ENCODE results near the gene GNAO1. TPM values are rescaled to one million over a fixed set of nuclear protein-coding genes. Genes with fewer than 3 reads are reported as not detected.

GNAO1 gene
- polyA plus RNA-seq, 1 donor from 2014 or later: 31.5 TPM

DNA sequence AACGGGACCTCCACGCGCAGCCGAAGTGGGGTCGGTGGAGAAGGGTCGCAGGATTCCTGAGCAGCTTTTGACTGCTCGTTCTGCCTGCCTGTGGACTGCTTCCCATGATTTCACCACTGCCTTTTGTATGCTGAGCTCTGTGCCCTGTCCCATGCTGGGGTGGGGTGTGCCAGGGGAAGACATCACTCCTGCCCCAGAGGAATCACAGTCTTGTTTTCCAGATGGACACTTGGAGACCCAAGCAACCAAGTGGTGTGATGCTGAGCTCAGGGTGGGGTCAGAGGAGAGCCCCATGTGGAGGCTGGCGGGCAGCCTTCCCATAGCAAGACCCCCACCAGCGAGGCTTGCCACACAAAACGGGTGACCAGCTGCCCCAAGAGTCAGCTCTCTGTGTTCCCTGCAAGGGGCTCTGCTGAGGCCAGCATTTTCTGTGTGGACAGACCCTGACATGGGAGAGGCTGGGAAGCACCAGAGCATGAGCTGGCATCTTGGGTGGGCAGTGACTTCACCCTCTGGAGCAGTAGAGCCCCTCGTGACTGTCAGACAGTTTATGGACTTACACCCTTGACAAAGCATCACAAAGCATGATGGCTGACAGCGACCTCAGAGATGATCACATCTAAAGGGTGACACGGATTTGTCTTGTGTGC, 111.9 kb downstream of the GNAO1 start:
- no peaks in the 10 kb centered on the region for H3K9me2 ChIP-seq (ENCODE audit: insufficient read depth, low read length)
- H3K27ac ChIP-seq (ENCODE audit: low read length): no peak overlapping the region
- H3K36me3 ChIP-seq (ENCODE audit: insufficient read depth, low read length): no peaks in the 10 kb centered on the region
- H3F3A ChIP-seq (ENCODE audit: insufficient read depth, low read length, poor library complexity, severe bottlenecking): no peaks in the 10 kb centered on the region
- H3K27me3 ChIP-seq (ENCODE audit: insufficient read depth, low read depth, low read length): no peaks in the 10 kb centered on the region
- H3K4me2 ChIP-seq (ENCODE audit: low read length): no peak overlapping the region
- no peaks in the 10 kb centered on the region for H3K9me3 ChIP-seq (ENCODE audit: low read length)
- H4K20me1 ChIP-seq (ENCODE audit: insufficient read depth): peaks cover 4% of the 10 kb centered on the region
- TF ChIP-seq REST (IDR thresholded peaks at IDR 0.05; ENCODE audit: borderline replicate concordance): no peak
- TF ChIP-seq EZH2 (IDR thresholded peaks at IDR 0.05; ENCODE audit: borderline replicate concordance, insufficient read depth, low read length, poor library complexity, severe bottlenecking): no peak
- TF ChIP-seq MXI1 (conservative IDR thresholded peaks at IDR 0.05; ENCODE audit: poor library complexity, severe bottlenecking): no peak
- TF ChIP-seq RAD21 (conservative IDR thresholded peaks at IDR 0.05): no peak
- TF ChIP-seq EP300 (conservative IDR thresholded peaks at IDR 0.05; ENCODE audit: poor library complexity, severe bottlenecking): no peak
- no peak for TF ChIP-seq SMC3 (conservative IDR thresholded peaks at IDR 0.05; ENCODE audit: poor library complexity)
- no peak for TF ChIP-seq CTCF (IDR thresholded peaks at IDR 0.05; ENCODE audit: poor library complexity, severe bottlenecking)
- no peak for TF ChIP-seq TAF1 (IDR thresholded peaks at IDR 0.05; ENCODE audit: low read depth)
- TF ChIP-seq POLR2AphosphoS5 (IDR thresholded peaks at IDR 0.05): no peak
- H3K79me2 ChIP-seq (replicated peaks; ENCODE audit: insufficient read depth, low read length): no peaks in the 10 kb centered on the region
- no peak overlapping the region for H3K4me3 ChIP-seq (ENCODE audit: low read length)
- H3K9ac ChIP-seq (ENCODE audit: low read length): no peak overlapping the region
- no peak overlapping the region for H2AFZ ChIP-seq (ENCODE audit: low read depth, low read length)

- Histone ChIP-seq H3K4me3 (ENCODE audit: low read length) (no peak overlapping the region), H4K20me1 (ENCODE audit: insufficient read depth) (peaks cover 4% of the 10 kb centered on the region), H3K27me3 (ENCODE audit: insufficient read depth, low read depth, low read length) (no peaks in the 10 kb centered on the region), H3F3A (ENCODE audit: insufficient read depth, low read length, poor library complexity, severe bottlenecking) (no peaks in the 10 kb centered on the region), H3K27ac (ENCODE audit: low read length) (no peak overlapping the region), H3K9me3 (ENCODE audit: low read length) (no peaks in the 10 kb centered on the region), H3K36me3 (ENCODE audit: insufficient read depth, low read length) (no peaks in the 10 kb centered on the region), H3K9me2 (ENCODE audit: insufficient read depth, low read length) (no peaks in the 10 kb centered on the region), H3K9ac (ENCODE audit: low read length) (no peak overlapping the region), H3K79me2 (replicated peaks; ENCODE audit: insufficient read depth, low read length) (no peaks in the 10 kb centered on the region), H2AFZ (ENCODE audit: low read depth, low read length) (no peak overlapping the region), H3K4me2 (ENCODE audit: low read length) (no peak overlapping the region)
- TF ChIP-seq TAF1 (IDR thresholded peaks at IDR 0.05; ENCODE audit: low read depth) (no peak), CTCF (IDR thresholded peaks at IDR 0.05; ENCODE audit: poor library complexity, severe bottlenecking) (no peak), POLR2AphosphoS5 (IDR thresholded peaks at IDR 0.05) (no peak), SMC3 (conservative IDR thresholded peaks at IDR 0.05; ENCODE audit: poor library complexity) (no peak), EP300 (conservative IDR thresholded peaks at IDR 0.05; ENCODE audit: poor library complexity, severe bottlenecking) (no peak), RAD21 (conservative IDR thresholded peaks at IDR 0.05) (no peak), EZH2 (IDR thresholded peaks at IDR 0.05; ENCODE audit: borderline replicate concordance, insufficient read depth, low read length, poor library complexity, severe bottlenecking) (no peak), REST (IDR thresholded peaks at IDR 0.05; ENCODE audit: borderline replicate concordance) (no peak), MXI1 (conservative IDR thresholded peaks at IDR 0.05; ENCODE audit: poor library complexity, severe bottlenecking) (no peak)
These were observed 112.6 kb downstream of the GNAO1 start for GRCh38 chr16:56303880-56304279.
